ENCODE measurements around the gene ZSWIM3. TPM values are rescaled to one million over a fixed set of nuclear protein-coding genes. Genes with fewer than 3 reads are reported as not detected.

The ZSWIM3 gene
- 1 to 10 TPM; 1.4 to 2.7 (median 1.5) TPM for total RNA-seq
- 1 to 10 TPM; 1.1 to 2.0 (median 1.5) TPM for polyA plus RNA-seq
- long read RNA-seq, donor 1, partial matches to known transcripts, result 0 of 3 reads
- long read RNA-seq, donor 1, other reads (novel, unspliced or antisense), result 1 of 3 reads
- long read RNA-seq, donor 2, partial matches to known transcripts, result 0 of 4 reads
- long read RNA-seq, donor 2, other reads (novel, unspliced or antisense), result 1 of 4 reads

GRCh38 chr20:45857114-45857881 is at the start of gene ZSWIM3, which contains the start of gene ACOT8:
ZSWIM3 (plus strand) TSS chr20:45857614; CDS start chr20:45857826, 212 bp downstream.
ACOT8 (minus strand) TSS chr20:45857392; CDS start chr20:45857315, 77 bp downstream.
- DNase-seq (peak; percentile 87 to 93), ATAC-seq (peak; percentile 96 to 98 (median 97))
- Histone ChIP-seq H3K4me3 (peak within 1 kb of the TSS; percentile 87), H3K36me3 (ENCODE audit: insufficient read depth in 1 of 2, low read depth in 1 of 2) (peaks cover 0 to 18% of the 10 kb centered on the region in 2 donors), H3K27me3 (ENCODE audit: insufficient read depth in 3 of 3, low read length in 2 of 3) (no peaks in the 10 kb centered on the region), H3K27ac (peak within 1 kb of the TSS; percentile 85), H3K4me1 (peaks cover 24% of the 10 kb centered on the region), H3K9me3 (no peaks in the 10 kb centered on the region)
- TF ChIP-seq CTCF (IDR thresholded peaks at IDR 0.05), result no peak
- WGBS, 3 donors, result 0 to 1% (median 0%) methylated on average over 34 to 36 of the region's 36 CpGs
- intact Hi-C loops (cut with DNase I), result no loop called here

GRCh38 chr20:45810191-45810970 is 47.0 kb upstream of the ZSWIM3 start:
- intact Hi-C loops (cut with DNase I), result no loop called here
- no peaks in the 10 kb centered on the region for H3K9me3 ChIP-seq
- peaks cover 16 to 65% of the 10 kb centered on the region in 2 donors for H3K36me3 ChIP-seq (ENCODE audit: insufficient read depth in 1 of 2, low read depth in 1 of 2)
- TF ChIP-seq CTCF (IDR thresholded peaks at IDR 0.05), result no peak
- no peaks in the 10 kb centered on the region for H3K27me3 ChIP-seq (ENCODE audit: insufficient read depth in 3 of 3, low read length in 2 of 3)
- H3K27ac ChIP-seq, result no peak overlapping the region
- no peak overlapping the region for H3K4me3 ChIP-seq
- WGBS, 3 donors, result 90 to 91% (median 91%) methylated on average over 8 of the region's 8 CpGs
- DNase-seq (no peak), ATAC-seq (no peak)
- peaks cover 21% of the 10 kb centered on the region for H3K4me1 ChIP-seq

- peak within 1 kb of the TSS; percentile 61 for H3K4me3 ChIP-seq
- peaks cover 15% of the 10 kb centered on the region for H3K4me1 ChIP-seq
- ATAC-seq (peak; percentile 85 to 98 (median 96)), DNase-seq (peak; percentile 96 to 98)
- intact Hi-C loops (cut with DNase I), result no loop called here
- 1% methylated on average over 65 of the region's 65 CpGs for WGBS, 3 donors
- H3K9me3 ChIP-seq, result no peaks in the 10 kb centered on the region
- H3K36me3 ChIP-seq (ENCODE audit: insufficient read depth in 1 of 2, low read depth in 1 of 2), result peaks cover 10 to 45% of the 10 kb centered on the region in 2 donors
- H3K27ac ChIP-seq, result peak within 1 kb of the TSS; percentile 59
- TF ChIP-seq CTCF (IDR thresholded peaks at IDR 0.05), result no peak
- H3K27me3 ChIP-seq (ENCODE audit: insufficient read depth in 3 of 3, low read length in 2 of 3), result no peaks in the 10 kb centered on the region
These were observed 45.0 kb upstream of the ZSWIM3 start, which contains the start of gene UBE2C for GRCh38 chr20:45812157-45813005. UBE2C (plus strand) TSS chr20:45812644; CDS start chr20:45812696, 52 bp downstream.

- intact Hi-C loops (cut with DNase I), result no loop called here
- ATAC-seq (peak in 1 of 4 donors; percentile 0), DNase-seq (no peak)
- 5 to 9% (median 8%) methylated on average over 11 of the region's 11 CpGs for WGBS, 3 donors
- Histone ChIP-seq H3K27me3 (ENCODE audit: insufficient read depth in 3 of 3, low read length in 2 of 3) (no peaks in the 10 kb centered on the region), H3K9me3 (no peaks in the 10 kb centered on the region), H3K4me1 (peaks cover 14% of the 10 kb centered on the region), H3K36me3 (ENCODE audit: insufficient read depth in 1 of 2, low read depth in 1 of 2) (peaks cover 10 to 39% of the 10 kb centered on the region in 2 donors), H3K27ac (peak overlapping the region; percentile 9), H3K4me3 (peak overlapping the region; percentile 61)
- TF ChIP-seq CTCF (IDR thresholded peaks at IDR 0.05), result no peak
These were observed 44.4 kb upstream of the ZSWIM3 start for GRCh38 chr20:45813006-45813340.
